Stimulated activated CD4-positive, alpha-beta T cell treated with anti-CD3 and anti-CD28 coated beads, TNF-alpha, amount 100 ng/mL, for 48 hours (primary cell): ENCODE results near the gene DAP.

Experiments used
- DNase-seq, 3 donors: peaks; one replicate each; pipeline ENCODE4 v3.0.0-alpha.2; 2020; ENCODE audit warnings: low read depth in 3 of 3

Gene DAP

GRCh38 chr5:10710513-10711128 lies 50.4 kb downstream of the DAP start:
- DNase-seq: no peak

- DNase-seq: no peak
These were observed 51.1 kb downstream of the DAP start for GRCh38 chr5:10709933-10710332.

GRCh38 chr5:10709409-10709808 lies 51.6 kb downstream of the DAP start:
- no peak for DNase-seq

GRCh38 chr5:10708189-10708944 lies 52.7 kb downstream of the DAP start:
- no peak for DNase-seq

- DNase-seq: no peak
These were observed 53.6 kb downstream of the DAP start for GRCh38 chr5:10707198-10708142.

- no peak for DNase-seq
These were observed 54.7 kb downstream of the DAP start for GRCh38 chr5:10706326-10706725.

- DNase-seq: no peak
These were observed 55.3 kb downstream of the DAP start for GRCh38 chr5:10705747-10706146.

GRCh38 chr5:10704949-10705621 lies 55.9 kb downstream of the DAP start:
- no peak for DNase-seq

GRCh38 chr5:10703676-10704075 lies 57.4 kb downstream of the DAP start:
- no peak for DNase-seq

- DNase-seq: no peak
These were observed 58.0 kb downstream of the DAP start for GRCh38 chr5:10702911-10703491.

GRCh38 chr5:10702040-10702629 lies 58.9 kb downstream of the DAP start:
- DNase-seq: no peak

- peak in 1 of 3 donors; percentile 21 for DNase-seq
These were observed 59.4 kb downstream of the DAP start for GRCh38 chr5:10701567-10702039.

GRCh38 chr5:10700516-10700915 lies 60.5 kb downstream of the DAP start:
- no peak for DNase-seq

- no peak for DNase-seq
These were observed 61.0 kb downstream of the DAP start for GRCh38 chr5:10699987-10700386.

- no peak for DNase-seq
These were observed 61.7 kb downstream of the DAP start for GRCh38 chr5:10699281-10699874.

- no peak for DNase-seq
These were observed 65.1 kb downstream of the DAP start for GRCh38 chr5:10695759-10696543.

- DNase-seq: no peak
These were observed 65.9 kb downstream of the DAP start for GRCh38 chr5:10695055-10695649.

- DNase-seq: no peak
These were observed 68.9 kb downstream of the DAP start for GRCh38 chr5:10691826-10692785.
